Measurements from ENCODE around the gene ZNF697. TPM values are rescaled to one million over a fixed set of nuclear protein-coding genes. Genes with fewer than 3 reads are reported as not detected.

ZNF697 gene
- total and polyA plus RNA-seq, 9 donors, result 3.0 to 9.1 (median 6.2) TPM

- Histone ChIP-seq H3K27ac (no peak overlapping the region), H3K36me3 (no peaks in the 10 kb centered on the region), H3K9me3 (no peaks in the 10 kb centered on the region), H3K4me1 (ENCODE audit: insufficient read depth) (peaks cover 11% of the 10 kb centered on the region), H3K4me3 (no peak overlapping the region), H3K27me3 (no peaks in the 10 kb centered on the region)
- no peak for TF ChIP-seq EP300 (IDR thresholded peaks at IDR 0.05)
- no peak for TF ChIP-seq POLR2A (IDR thresholded peaks at IDR 0.05)
- intact Hi-C loops (cut with DNase I), result no loop called here
- WGBS, 3 donors, result 29 to 43% (median 39%) methylated on average over 3 of the region's 3 CpGs
- no peak for DNase-seq
These were observed 5.7 kb upstream of the ZNF697 start for GRCh38 chr1:119653839-119654170.

DNA sequence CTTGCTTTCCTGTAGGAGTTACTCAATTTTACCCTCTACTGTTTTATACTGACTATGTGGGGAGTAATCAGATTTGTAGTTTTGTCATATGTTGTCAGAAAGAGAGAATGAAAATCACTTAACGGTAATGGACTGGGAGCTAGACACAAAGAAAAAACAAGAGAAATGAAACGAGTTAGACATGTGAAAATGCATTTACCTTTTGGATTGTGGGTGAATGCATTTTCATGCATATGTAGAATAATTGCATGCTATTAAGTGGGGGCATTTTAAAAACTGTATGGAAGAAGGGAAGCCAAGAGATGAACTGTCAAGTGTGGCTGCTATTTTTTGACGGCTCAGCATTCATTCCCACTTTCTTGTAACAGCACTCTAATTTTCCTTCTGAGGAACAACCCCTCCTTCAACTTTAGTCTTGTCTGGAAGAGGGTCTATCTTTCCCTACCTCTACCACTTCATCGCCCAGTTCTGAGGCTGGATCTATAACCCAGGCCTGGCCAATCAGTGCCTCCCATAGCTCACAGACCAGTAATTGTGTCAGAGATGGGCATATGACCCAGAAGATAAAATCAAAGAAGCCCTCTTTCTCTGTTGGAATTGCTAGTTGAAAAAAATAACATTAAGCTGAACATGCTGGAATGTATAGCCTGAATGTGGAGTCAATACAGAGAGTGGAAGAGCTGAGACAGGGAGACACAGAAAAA, 5.2 kb upstream of the ZNF697 start:
- intact Hi-C loops (cut with DNase I), result no loop called here

GRCh38 chr1:119652587-119652986, 4.5 kb upstream of the ZNF697 start:
- intact Hi-C loops (cut with DNase I), result no loop called here
- Histone ChIP-seq H3K27me3 (no peaks in the 10 kb centered on the region), H3K27ac (no peak overlapping the region)

More for the DNA sequence above, 5.2 kb upstream of the ZNF697 start:
- no peak for DNase-seq
- H3K4me1 ChIP-seq (ENCODE audit: insufficient read depth), result peaks cover 12% of the 10 kb centered on the region
- no peak for TF ChIP-seq EP300 (IDR thresholded peaks at IDR 0.05)
- TF ChIP-seq, protein P1, sequence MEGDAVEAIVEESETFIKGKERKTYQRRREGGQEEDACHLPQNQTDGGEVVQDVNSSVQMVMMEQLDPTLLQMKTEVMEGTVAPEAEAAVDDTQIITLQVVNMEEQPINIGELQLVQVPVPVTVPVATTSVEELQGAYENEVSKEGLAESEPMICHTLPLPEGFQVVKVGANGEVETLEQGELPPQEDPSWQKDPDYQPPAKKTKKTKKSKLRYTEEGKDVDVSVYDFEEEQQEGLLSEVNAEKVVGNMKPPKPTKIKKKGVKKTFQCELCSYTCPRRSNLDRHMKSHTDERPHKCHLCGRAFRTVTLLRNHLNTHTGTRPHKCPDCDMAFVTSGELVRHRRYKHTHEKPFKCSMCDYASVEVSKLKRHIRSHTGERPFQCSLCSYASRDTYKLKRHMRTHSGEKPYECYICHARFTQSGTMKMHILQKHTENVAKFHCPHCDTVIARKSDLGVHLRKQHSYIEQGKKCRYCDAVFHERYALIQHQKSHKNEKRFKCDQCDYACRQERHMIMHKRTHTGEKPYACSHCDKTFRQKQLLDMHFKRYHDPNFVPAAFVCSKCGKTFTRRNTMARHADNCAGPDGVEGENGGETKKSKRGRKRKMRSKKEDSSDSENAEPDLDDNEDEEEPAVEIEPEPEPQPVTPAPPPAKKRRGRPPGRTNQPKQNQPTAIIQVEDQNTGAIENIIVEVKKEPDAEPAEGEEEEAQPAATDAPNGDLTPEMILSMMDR (IDR thresholded peaks at IDR 0.05), result no peak
- H3K27ac ChIP-seq, result no peak overlapping the region
- H3K27me3 ChIP-seq, result no peaks in the 10 kb centered on the region
- no peak overlapping the region for H3K4me3 ChIP-seq
- no peaks in the 10 kb centered on the region for H3K9me3 ChIP-seq
- WGBS, 3 donors, result 91 to 93% (median 93%) methylated on average over 4 of the region's 4 CpGs
- H3K36me3 ChIP-seq, result no peaks in the 10 kb centered on the region

GRCh38 chr1:119651641-119652040, 3.6 kb upstream of the ZNF697 start:
- DNase-seq, result no peak
- peaks cover 13% of the 10 kb centered on the region for H3K4me1 ChIP-seq (ENCODE audit: insufficient read depth)
- H3K27me3 ChIP-seq, result no peaks in the 10 kb centered on the region
- TF ChIP-seq EP300 (IDR thresholded peaks at IDR 0.05), result no peak
- TF ChIP-seq, protein P1 (IDR thresholded peaks at IDR 0.05), result no peak
- TF ChIP-seq POLR2A (IDR thresholded peaks at IDR 0.05), result no peak
- H3K36me3 ChIP-seq, result no peaks in the 10 kb centered on the region
- H3K4me3 ChIP-seq, result no peak overlapping the region
- H3K27ac ChIP-seq, result no peak overlapping the region
- WGBS, 3 donors, result 97 to 98% (median 97%) methylated on average over 1 of the region's 1 CpG
- H3K9me3 ChIP-seq, result no peaks in the 10 kb centered on the region
- intact Hi-C loops (cut with DNase I), result no loop called here

More at GRCh38 chr1:119652587-119652986, 4.5 kb upstream of the ZNF697 start:
- DNase-seq, result no peak
- no peak for TF ChIP-seq EP300 (IDR thresholded peaks at IDR 0.05)
- TF ChIP-seq, protein P1 (IDR thresholded peaks at IDR 0.05), result no peak
- no peak for TF ChIP-seq POLR2A (IDR thresholded peaks at IDR 0.05)
- peaks cover 12% of the 10 kb centered on the region for H3K4me1 ChIP-seq (ENCODE audit: insufficient read depth)
- no peaks in the 10 kb centered on the region for H3K36me3 ChIP-seq
- H3K4me3 ChIP-seq, result no peak overlapping the region
- no peaks in the 10 kb centered on the region for H3K9me3 ChIP-seq
- WGBS, 3 donors, result 95 to 96% (median 96%) methylated on average over 4 of the region's 4 CpGs

DNA sequence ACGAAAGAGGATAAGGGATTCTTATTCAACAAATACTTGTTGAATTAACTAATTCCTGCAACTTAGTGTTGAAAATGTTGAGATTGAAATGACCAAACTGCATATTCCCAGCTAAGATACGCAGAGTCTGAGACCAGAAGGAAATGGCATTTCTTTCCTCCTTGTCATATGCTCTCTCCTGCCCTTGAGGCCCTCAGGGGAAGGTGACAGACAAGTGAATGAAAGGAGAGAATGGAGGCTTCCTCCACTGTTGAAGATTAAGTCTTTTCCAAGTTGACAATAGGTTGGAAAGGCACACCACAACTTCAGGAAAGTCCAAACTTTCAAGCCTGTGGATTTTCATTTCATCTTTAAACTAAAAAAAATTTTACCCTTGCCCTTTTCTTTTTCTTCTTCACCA, 3.1 kb upstream of the ZNF697 start:
- DNase-seq, result no peak
- H3K27me3 ChIP-seq, result no peaks in the 10 kb centered on the region
- H3K27ac ChIP-seq, result no peak overlapping the region
- H3K36me3 ChIP-seq, result no peaks in the 10 kb centered on the region
- TF ChIP-seq, protein P1 (IDR thresholded peaks at IDR 0.05), result no peak
- no peak for TF ChIP-seq EP300 (IDR thresholded peaks at IDR 0.05)
- no peak for TF ChIP-seq POLR2A (IDR thresholded peaks at IDR 0.05)
- peaks cover 14% of the 10 kb centered on the region for H3K4me1 ChIP-seq (ENCODE audit: insufficient read depth)
- intact Hi-C loops (cut with DNase I), result no loop called here
- 58 to 72% (median 67%) methylated on average over 2 of the region's 2 CpGs for WGBS, 3 donors
- no peaks in the 10 kb centered on the region for H3K9me3 ChIP-seq
- H3K4me3 ChIP-seq, result no peak overlapping the region
